Fibroblast of skin of back (primary cell): Measurements from ENCODE around the gene PSMA2.
"Not testable (repeated sequence)": the region's sequence is repeated elsewhere in the genome, so short reads cannot be mapped to it uniquely, and the experiment has no call there.

ENCODE experiments used
- DNase-seq: peaks from one replicate; pipeline ENCODE4 v3.0.0-alpha.2; 2013

PSMA2 gene

GRCh38 chr7:42906181-42906580, 25.8 kb downstream of the PSMA2 start:
- DNase-seq = no peak

DNA sequence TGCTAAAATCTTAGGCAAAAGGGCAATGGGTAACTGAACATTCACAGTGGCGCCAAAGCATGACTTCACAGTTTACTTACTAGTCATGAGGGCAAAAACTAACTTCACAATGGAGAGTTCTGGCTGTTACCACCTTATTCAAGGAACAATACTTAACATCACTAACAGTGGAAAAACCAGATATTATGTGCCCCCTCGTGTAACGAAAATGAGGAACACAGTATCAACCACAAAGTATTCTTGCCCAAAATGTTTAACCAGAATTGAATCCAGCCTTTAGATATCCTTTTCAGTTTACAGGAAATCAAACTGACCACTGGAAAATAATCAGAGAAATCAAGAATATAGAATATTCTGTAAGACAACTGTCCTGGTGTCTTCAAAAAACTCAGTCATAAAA, 29.6 kb downstream of the PSMA2 start:
- no peak for DNase-seq

GRCh38 chr7:42900842-42901241, 31.1 kb downstream of the PSMA2 start:
- no peak for DNase-seq

DNA sequence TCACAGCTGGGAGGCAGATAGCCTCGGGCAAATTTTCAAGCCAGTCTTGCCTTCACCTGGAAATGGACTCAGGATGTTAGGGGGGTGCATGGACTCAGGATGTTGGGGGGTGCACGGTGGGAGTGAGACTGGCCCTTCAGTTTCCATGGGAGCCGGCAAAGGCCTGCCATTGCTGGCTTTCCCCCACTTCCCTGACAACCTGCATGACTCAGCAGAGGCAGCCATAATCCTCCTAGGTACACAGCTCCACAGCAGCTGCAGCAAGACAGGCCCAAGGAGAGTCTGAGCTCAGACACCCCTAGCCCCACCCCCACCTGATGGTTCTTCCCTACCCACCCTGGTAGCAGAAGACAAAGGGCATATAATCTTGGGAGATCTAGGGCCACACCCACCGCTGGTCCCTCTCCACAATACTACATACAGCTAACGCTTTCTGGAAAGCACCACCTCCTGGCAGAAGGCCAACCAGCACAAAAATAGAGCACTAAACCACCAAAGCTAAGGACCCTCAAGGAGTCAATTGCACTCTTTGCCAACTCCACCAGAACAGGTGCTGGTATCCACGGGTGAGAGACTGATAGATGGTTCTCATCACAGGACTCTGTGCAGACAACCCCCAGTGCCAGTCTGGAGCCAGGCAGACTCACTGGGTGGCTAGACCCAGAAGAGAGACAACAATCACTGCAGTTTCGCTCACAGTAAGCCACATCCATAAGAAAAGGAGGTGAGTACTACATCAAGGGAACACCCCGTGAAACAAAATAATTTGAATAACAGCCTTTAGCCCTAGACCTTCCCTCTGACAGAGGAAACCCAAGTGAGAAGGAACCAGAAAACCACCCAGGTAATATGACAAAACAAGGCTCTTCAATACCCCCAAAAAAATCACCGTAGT, 38.4 kb downstream of the PSMA2 start:
- DNase-seq = no peak

DNA sequence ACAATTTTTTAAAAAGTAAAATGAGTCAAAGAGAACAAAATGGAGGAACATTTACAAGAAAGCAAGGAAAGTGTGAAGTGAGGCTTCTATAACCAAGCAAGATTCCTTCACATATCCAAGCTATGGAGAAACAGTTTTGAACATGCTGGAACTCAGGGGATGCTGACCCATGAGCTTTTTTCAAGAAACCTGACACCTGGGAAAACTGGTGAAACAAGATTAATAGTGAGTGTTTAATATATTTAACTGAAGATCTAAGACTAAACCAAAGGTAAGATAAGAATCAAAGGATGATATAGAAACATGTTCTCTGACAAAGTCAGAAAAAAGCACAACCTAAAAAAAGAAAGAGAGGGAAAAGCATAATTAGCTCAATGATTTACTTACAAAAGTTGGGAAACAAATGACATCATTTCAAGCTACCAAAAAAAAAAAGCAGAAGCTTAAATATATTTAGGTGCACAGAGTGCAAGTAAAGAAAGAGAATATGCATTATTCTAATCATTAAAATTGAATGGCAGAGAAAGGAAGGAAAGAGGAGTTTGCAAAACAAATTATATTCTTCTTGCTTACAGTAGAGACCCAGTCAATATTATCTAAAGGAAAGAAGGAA, 45.0 kb downstream of the PSMA2 start:
- DNase-seq = no peak

- peak; percentile 11 for DNase-seq
Observed at GRCh38 chr7:42886129-42886528, 45.8 kb downstream of the PSMA2 start.

DNA sequence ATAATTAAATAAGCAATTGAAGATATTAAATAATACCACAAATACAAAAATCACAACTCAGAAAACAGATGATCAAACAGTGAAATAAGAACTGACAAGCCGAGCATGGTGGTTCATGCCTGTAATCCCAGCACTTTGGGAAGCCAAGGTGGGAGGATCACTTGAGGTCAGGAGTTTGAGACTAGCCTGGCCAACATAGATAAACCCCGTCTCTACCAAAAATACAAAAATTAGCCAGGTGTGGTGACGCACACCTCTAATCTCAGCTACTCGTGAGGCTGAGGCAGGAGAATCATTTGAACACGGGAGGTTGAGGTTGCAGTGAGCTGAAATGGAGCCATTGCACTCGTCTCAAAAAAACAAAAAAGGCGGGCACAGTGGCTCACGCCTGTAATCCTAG, 46.8 kb downstream of the PSMA2 start:
- DNase-seq = not testable (repeated sequence)

DNA sequence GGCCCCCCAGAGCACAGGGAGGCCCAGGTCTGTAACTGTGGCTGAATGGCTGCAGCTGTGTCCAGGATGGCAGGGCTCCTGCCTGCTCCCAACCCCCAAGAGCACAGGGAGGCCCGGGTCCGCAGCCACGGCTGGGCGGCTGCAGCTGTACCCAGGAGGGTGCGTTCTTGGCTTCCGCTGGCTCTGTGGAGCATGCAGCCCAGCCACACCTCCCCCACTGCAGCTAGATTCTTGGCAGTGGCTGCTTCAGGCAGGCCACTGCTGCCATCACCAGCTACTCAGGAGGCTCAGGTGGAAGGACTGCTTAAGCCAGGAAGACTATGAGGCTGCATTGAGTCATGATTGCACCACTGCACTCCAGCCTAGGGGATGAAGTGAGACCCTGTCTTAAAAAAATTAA, 48.0 kb downstream of the PSMA2 start:
- no peak for DNase-seq

DNA sequence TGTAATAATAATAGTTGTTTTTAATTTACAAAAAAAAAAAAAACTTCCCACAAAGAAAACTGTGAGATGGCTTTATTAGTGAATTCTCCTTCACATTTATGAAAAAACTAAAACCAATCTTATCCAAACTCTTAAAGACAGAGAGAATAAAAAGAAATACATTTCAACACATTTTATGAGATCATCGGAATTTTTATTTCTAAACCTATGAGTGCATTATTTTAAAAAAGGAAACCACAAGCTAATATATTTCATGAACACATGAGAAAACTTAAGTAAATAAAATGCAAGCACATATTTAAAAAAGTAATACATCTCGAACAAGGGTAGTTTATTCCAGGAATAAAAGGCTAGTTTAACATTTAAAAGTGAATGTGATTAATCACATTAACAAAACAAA, 51.6 kb downstream of the PSMA2 start:
- no peak for DNase-seq

DNA sequence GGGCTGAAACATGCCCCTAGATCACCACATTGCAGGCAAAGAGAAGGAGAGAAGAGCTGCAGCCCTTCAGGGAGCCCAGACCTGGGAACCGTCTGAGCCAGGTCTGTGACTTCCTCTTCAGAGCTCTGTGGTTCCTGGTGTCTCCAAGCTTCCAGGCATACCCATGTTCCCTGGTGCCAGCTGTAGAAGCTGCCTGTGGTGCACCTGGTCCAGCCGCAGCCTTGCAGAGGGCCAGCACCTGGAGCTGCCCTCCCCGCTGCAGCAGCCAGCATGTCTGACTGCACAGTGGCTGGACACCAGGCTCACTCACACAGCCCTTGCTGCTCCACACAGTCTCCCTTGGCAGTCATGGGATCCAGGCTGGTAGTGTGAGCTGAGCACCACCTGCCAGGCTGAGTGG, 53.7 kb downstream of the PSMA2 start:
- DNase-seq = no peak

DNA sequence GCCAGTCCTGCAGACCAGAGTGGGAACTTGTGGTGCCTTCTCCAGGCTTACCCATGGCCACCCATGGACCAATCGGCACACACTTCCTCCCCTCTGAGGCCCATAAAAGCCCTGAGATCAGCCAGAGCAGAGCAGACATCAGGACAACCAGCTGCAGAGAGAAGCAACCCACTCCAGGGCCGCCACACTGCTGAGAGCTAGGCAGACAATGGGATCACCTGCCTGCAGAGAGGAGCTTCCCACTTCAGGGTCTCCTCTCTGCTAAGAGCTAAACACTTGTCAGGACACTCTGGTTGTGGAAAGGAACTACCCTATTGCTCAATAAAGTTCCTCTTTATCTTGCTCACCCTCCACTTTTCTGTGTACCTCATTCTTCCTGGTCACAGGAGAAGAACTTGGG, 54.1 kb downstream of the PSMA2 start:
- no peak for DNase-seq

- DNase-seq = peak; percentile 62
Observed at GRCh38 chr7:42876182-42877068, 55.5 kb downstream of the PSMA2 start.

- peak; percentile 44 for DNase-seq
Observed at GRCh38 chr7:42869131-42870020, 62.6 kb downstream of the PSMA2 start.

DNA sequence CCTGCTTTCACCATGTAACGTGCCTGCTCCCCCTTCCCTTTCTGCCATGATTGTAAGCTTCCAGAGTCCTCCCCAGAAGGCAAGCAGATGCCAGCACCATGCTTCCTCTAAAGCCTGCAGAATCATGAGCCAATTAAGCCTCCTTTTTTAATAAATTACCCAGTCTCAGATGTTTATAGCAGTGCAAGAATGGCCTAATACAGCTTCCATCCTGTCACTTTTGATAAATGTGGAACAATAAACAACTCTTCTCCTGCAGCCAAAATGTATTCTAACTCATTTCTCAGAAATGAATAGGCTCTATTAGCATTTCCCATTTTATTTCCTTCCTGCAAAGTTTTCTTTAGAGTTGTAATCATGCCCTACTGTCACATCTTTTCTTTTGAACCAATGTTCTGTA, 63.5 kb downstream of the PSMA2 start:
- no peak for DNase-seq
